ENCODE measurements around the gene LDB3.

LDB3 gene

DNA sequence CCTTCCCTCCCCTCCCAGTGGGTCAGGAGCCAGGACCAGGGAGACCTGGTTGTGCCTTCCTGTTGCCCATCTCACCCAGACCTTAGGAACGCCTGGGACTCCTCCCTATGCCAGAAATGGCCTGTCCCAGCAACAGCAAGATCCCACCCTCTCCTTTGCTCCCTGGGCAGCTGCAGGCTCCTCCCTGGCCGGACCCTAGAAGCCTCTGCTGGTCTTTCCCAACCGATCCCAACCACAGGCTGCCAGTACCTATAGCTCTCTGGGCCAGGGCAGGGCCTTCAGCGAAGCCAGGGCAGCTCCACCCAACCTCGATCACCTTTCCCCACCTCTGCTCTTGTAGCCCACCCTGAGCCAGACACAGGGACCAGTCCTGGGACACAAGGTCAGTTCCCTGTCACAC lies 21.9 kb downstream of the LDB3 start:
- Histone ChIP-seq H3K36me3 (replicated peaks; ENCODE audit: insufficient read depth, low read length) (no peaks in the 10 kb centered on the region), H3K4me2 (ENCODE audit: low read depth, low read length) (no peak overlapping the region), H3K9me2 (replicated peaks; ENCODE audit: insufficient read depth, low read length) (no peaks in the 10 kb centered on the region), H3K79me2 (ENCODE audit: low read length) (no peaks in the 10 kb centered on the region), H2AFZ (ENCODE audit: low read length) (no peak overlapping the region), H3K27ac (ENCODE audit: low read length) (no peak overlapping the region), H3K27me3 (replicated peaks; ENCODE audit: insufficient read depth, low read length) (0 out of 2 replicates have a peak, but pooled peaks cover under 1% of the 10 kb centered on the region), H3K4me3 (ENCODE audit: low read length) (no peak overlapping the region), H3K4me1 (ENCODE audit: low read length) (no peaks in the 10 kb centered on the region), H3K9me3 (replicated peaks; ENCODE audit: insufficient read depth, low read length) (no peaks in the 10 kb centered on the region), H3F3A (ENCODE audit: insufficient read depth, low read length) (no peaks in the 10 kb centered on the region), H4K20me1 (ENCODE audit: insufficient read depth, low read length) (no peaks in the 10 kb centered on the region), H3K9ac (ENCODE audit: low read length) (no peak overlapping the region)
- TF ChIP-seq EZH2 (optimal IDR thresholded peaks at IDR 0.05; ENCODE audit: low read depth, low read length) (no peak), EZH2phosphoT487 (IDR thresholded peaks at IDR 0.05; ENCODE audit: low read length) (no peak)
- TF ChIP-seq, protein P1, sequence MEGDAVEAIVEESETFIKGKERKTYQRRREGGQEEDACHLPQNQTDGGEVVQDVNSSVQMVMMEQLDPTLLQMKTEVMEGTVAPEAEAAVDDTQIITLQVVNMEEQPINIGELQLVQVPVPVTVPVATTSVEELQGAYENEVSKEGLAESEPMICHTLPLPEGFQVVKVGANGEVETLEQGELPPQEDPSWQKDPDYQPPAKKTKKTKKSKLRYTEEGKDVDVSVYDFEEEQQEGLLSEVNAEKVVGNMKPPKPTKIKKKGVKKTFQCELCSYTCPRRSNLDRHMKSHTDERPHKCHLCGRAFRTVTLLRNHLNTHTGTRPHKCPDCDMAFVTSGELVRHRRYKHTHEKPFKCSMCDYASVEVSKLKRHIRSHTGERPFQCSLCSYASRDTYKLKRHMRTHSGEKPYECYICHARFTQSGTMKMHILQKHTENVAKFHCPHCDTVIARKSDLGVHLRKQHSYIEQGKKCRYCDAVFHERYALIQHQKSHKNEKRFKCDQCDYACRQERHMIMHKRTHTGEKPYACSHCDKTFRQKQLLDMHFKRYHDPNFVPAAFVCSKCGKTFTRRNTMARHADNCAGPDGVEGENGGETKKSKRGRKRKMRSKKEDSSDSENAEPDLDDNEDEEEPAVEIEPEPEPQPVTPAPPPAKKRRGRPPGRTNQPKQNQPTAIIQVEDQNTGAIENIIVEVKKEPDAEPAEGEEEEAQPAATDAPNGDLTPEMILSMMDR (IDR thresholded peaks at IDR 0.05; ENCODE audit: low read length): no peak
- DNase-seq: no peak

DNA sequence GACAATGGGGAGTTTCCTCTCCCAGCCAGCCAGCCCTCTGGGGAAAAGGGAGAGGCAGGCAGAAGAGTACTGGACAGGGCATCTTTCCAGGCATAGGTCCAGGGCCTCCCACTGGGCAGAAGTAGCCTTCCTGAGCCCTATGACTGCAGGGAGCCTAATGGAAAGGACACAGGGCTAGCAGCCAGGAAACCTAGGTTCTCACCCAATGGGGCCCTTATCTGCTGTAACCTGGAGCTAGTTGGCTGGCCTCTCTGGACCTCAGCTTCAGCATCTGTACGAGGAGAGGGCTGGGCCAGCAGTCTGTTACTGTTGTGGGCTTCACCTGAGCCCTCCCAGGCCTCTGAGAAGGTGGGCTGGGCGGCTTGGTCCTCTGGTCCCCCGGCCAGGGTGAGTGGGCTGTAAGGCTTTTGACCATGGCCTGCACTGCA lies 22.4 kb downstream of the LDB3 start:
- no peaks in the 10 kb centered on the region for H3K36me3 ChIP-seq (replicated peaks; ENCODE audit: insufficient read depth, low read length)
- no peaks in the 10 kb centered on the region for H3K9me2 ChIP-seq (replicated peaks; ENCODE audit: insufficient read depth, low read length)
- H3K27ac ChIP-seq (ENCODE audit: low read length): no peak overlapping the region
- no peak overlapping the region for H3K4me2 ChIP-seq (ENCODE audit: low read depth, low read length)
- DNase-seq: no peak
- no peak overlapping the region for H2AFZ ChIP-seq (ENCODE audit: low read length)
- H3F3A ChIP-seq (ENCODE audit: insufficient read depth, low read length): no peaks in the 10 kb centered on the region
- H3K9ac ChIP-seq (ENCODE audit: low read length): no peak overlapping the region
- no peak overlapping the region for H3K4me3 ChIP-seq (ENCODE audit: low read length)
- H3K79me2 ChIP-seq (ENCODE audit: low read length): no peaks in the 10 kb centered on the region
- no peaks in the 10 kb centered on the region for H3K9me3 ChIP-seq (replicated peaks; ENCODE audit: insufficient read depth, low read length)
- TF ChIP-seq EZH2 (optimal IDR thresholded peaks at IDR 0.05; ENCODE audit: low read depth, low read length): no peak
- TF ChIP-seq EZH2phosphoT487 (IDR thresholded peaks at IDR 0.05; ENCODE audit: low read length): no peak
- TF ChIP-seq, protein P1 (IDR thresholded peaks at IDR 0.05; ENCODE audit: low read length): no peak
- no peaks in the 10 kb centered on the region for H3K27me3 ChIP-seq (replicated peaks; ENCODE audit: insufficient read depth, low read length)
- no peaks in the 10 kb centered on the region for H4K20me1 ChIP-seq (ENCODE audit: insufficient read depth, low read length)
- no peaks in the 10 kb centered on the region for H3K4me1 ChIP-seq (ENCODE audit: low read length)

GRCh38 chr10:86691333-86692022 lies 23.2 kb downstream of the LDB3 start:
- no peaks in the 10 kb centered on the region for H3F3A ChIP-seq (ENCODE audit: insufficient read depth, low read length)
- no peaks in the 10 kb centered on the region for H4K20me1 ChIP-seq (ENCODE audit: insufficient read depth, low read length)
- H3K4me3 ChIP-seq (ENCODE audit: low read length): no peak overlapping the region
- H3K36me3 ChIP-seq (replicated peaks; ENCODE audit: insufficient read depth, low read length): no peaks in the 10 kb centered on the region
- H3K9me2 ChIP-seq (replicated peaks; ENCODE audit: insufficient read depth, low read length): no peaks in the 10 kb centered on the region
- H3K79me2 ChIP-seq (ENCODE audit: low read length): no peaks in the 10 kb centered on the region
- no peaks in the 10 kb centered on the region for H3K9me3 ChIP-seq (replicated peaks; ENCODE audit: insufficient read depth, low read length)
- TF ChIP-seq EZH2 (optimal IDR thresholded peaks at IDR 0.05; ENCODE audit: low read depth, low read length) (no peak), EZH2phosphoT487 (IDR thresholded peaks at IDR 0.05; ENCODE audit: low read length) (no peak)
- TF ChIP-seq, protein P1 (IDR thresholded peaks at IDR 0.05; ENCODE audit: low read length): no peak
- no peak for DNase-seq
- no peaks in the 10 kb centered on the region for H3K27me3 ChIP-seq (replicated peaks; ENCODE audit: insufficient read depth, low read length)
- H2AFZ ChIP-seq (ENCODE audit: low read length): no peak overlapping the region
- no peak overlapping the region for H3K9ac ChIP-seq (ENCODE audit: low read length)
- H3K4me1 ChIP-seq (ENCODE audit: low read length): no peaks in the 10 kb centered on the region
- no peak overlapping the region for H3K4me2 ChIP-seq (ENCODE audit: low read depth, low read length)
- H3K27ac ChIP-seq (ENCODE audit: low read length): no peak overlapping the region
